ENCODE measurements around the gene MS4A2.

DNA sequence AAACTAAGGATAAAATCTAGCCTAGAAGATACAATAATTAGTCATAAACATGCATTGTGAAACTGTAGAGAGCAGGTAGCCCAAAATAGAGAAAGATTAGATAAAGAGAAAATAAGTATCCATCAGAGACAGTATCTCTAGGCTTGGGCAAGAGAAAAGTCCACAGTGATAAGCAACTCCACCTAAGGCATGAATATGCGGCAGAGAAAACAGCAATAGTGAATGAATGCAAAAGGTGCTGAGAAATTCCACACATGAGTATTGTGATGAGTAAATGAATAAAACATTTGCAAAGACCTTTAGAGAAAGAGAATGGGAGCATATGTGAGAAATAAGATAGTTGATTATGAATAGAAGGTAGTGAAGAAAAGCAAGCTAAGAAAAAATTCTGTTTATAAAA lies 8.7 kb downstream of the MS4A2 start:
- TF ChIP-seq, protein P1, sequence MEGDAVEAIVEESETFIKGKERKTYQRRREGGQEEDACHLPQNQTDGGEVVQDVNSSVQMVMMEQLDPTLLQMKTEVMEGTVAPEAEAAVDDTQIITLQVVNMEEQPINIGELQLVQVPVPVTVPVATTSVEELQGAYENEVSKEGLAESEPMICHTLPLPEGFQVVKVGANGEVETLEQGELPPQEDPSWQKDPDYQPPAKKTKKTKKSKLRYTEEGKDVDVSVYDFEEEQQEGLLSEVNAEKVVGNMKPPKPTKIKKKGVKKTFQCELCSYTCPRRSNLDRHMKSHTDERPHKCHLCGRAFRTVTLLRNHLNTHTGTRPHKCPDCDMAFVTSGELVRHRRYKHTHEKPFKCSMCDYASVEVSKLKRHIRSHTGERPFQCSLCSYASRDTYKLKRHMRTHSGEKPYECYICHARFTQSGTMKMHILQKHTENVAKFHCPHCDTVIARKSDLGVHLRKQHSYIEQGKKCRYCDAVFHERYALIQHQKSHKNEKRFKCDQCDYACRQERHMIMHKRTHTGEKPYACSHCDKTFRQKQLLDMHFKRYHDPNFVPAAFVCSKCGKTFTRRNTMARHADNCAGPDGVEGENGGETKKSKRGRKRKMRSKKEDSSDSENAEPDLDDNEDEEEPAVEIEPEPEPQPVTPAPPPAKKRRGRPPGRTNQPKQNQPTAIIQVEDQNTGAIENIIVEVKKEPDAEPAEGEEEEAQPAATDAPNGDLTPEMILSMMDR (conservative IDR thresholded peaks at IDR 0.05), result no peak
- no peak for TF ChIP-seq EZH2 (IDR thresholded peaks at IDR 0.05; ENCODE audit: low read depth)
